T-helper 17 cell (primary cell): ENCODE data around the gene SSX5. TPM values are rescaled to one million over a fixed set of nuclear protein-coding genes. Genes with fewer than 3 reads are reported as not detected.
"Not testable (repeated sequence)": the region's sequence is repeated elsewhere in the genome, so short reads cannot be mapped to it uniquely, and the experiment has no call there.

ENCODE experiments used
- ATAC-seq: fragments of 150-1000 bp; cut with Tn5 transposase; 2 replicates; pipeline ENCODE4 v1.10.0; 2021; ENCODE audit warnings: mild to moderate bottlenecking, moderate library complexity
- DNase-seq, 3 donors: peaks; one replicate each; pipeline versions ENCODE4 v3.0.0 to v3.0.0-alpha.2; 2020 to 2021
- H3K9me3 ChIP-seq: one replicate; pipeline ENCODE4 v1.7.0; 2013; ENCODE audit warnings: low read length, mild to moderate bottlenecking; ENCODE audit not compliant: control insufficient read depth, poor library complexity, severe bottlenecking
- H3K27ac Mint-ChIP-seq: one replicate; pipeline ENCODE4 v1.8.0; 2022; ENCODE audit warnings: mild to moderate bottlenecking, moderate library complexity, mixed read lengths
- H3K27me3 Mint-ChIP-seq: one replicate; pipeline ENCODE4 v1.8.0; 2022; ENCODE audit warnings: mixed read lengths
- H3K36me3 Mint-ChIP-seq: one replicate; pipeline ENCODE4 v1.8.0; 2022; ENCODE audit warnings: low read depth, mixed read lengths
- H3K4me1 Mint-ChIP-seq: one replicate; pipeline ENCODE4 v1.8.0; 2022; ENCODE audit warnings: mild to moderate bottlenecking, mixed read lengths
- H3K4me3 Mint-ChIP-seq: one replicate; pipeline ENCODE4 v1.8.0; 2022; ENCODE audit warnings: mild to moderate bottlenecking, moderate library complexity, mixed read lengths
- total RNA-seq, 4 donors: library from RNA in 2 of 4; stranded (reverse) in 2 of 4; gene quantifications; one replicate each; pipeline ENCODE4 v1.2.3 and lab custom pipeline; 2022 to 2026

The SSX5 gene
- not detected for total RNA-seq
- 0 reads per million in 2 donors for total RNA-seq (lab: John Stamatoyannopoulos, UW)

DNA sequence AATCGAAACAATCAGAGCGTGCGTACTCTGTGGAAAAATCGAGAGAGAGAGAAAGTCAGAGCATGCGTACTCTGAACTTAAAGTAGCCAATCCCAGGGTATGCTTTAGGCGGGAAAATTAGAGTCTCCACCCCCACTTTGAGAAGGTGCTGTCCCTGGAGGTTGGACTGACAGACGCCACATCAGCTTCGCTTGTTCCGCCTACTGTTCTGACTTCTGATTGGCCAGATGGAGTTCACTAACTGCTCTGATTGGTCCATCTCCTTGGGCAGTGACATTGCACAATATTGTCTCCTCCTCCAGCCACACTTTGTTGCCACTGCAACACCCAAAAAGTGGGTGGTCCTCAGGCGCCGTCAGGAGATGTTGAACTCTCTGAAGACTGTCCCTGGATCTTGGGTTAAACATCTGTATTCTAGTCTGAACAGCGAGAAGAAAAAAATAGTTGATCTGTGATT lies at the start of gene SSX5:
TSS of gene SSX5 (minus strand) at position 51 of the 457 bp plus-strand sequence. CDS start 1,437 bp downstream, outside the sequence.
- no peaks in the 10 kb centered on the region for H3K36me3 Mint-ChIP-seq
- H3K9me3 ChIP-seq, result no peaks in the 10 kb centered on the region
- no peak within 1 kb of the TSS for H3K4me3 Mint-ChIP-seq
- no peaks in the 10 kb centered on the region for H3K27me3 Mint-ChIP-seq
- no peak for DNase-seq
- ATAC-seq, result no peak
- no peak within 1 kb of the TSS for H3K27ac Mint-ChIP-seq
- H3K4me1 Mint-ChIP-seq, result no peaks in the 10 kb centered on the region

- not testable (repeated sequence) for H3K36me3 Mint-ChIP-seq, DNase-seq, H3K27me3 Mint-ChIP-seq, H3K27ac Mint-ChIP-seq, H3K9me3 ChIP-seq, H3K4me1 Mint-ChIP-seq, H3K4me3 Mint-ChIP-seq, ATAC-seq
Measured at GRCh38 chrX:48224196-48224595, 27.6 kb upstream of the SSX5 start.

GRCh38 chrX:48214341-48214740 lies 17.7 kb upstream of the SSX5 start:
- peaks cover 13% of the 10 kb centered on the region for H3K4me1 Mint-ChIP-seq
- not testable (repeated sequence) for H3K27me3 Mint-ChIP-seq, ATAC-seq, H3K9me3 ChIP-seq, H3K4me3 Mint-ChIP-seq, H3K27ac Mint-ChIP-seq, H3K36me3 Mint-ChIP-seq, DNase-seq

GRCh38 chrX:48190024-48190423 lies 6.6 kb downstream of the SSX5 start:
- not testable (repeated sequence) for ATAC-seq, H3K36me3 Mint-ChIP-seq, H3K27ac Mint-ChIP-seq, H3K9me3 ChIP-seq, H3K4me3 Mint-ChIP-seq, H3K4me1 Mint-ChIP-seq, DNase-seq
- peaks cover 18% of the 10 kb centered on the region for H3K27me3 Mint-ChIP-seq

DNA sequence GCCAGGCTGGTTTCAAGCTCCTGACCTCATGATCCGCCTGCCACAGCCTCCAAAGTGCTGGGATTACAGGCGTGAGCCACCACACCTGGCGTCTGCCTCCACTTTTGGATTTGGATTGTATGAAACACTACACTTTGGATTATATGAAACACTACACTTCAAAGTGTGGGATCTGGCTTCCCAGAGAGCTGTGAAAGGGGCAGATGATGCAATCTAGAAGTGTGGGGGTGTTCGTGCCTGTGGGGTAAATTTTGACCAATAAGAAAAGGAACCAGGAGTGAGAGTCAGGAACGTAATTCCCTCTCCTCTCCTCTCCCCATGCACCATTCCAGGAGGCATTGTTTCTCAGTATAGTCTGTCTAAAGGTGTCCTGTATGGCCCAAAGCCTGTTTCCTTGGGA lies 14.7 kb downstream of the SSX5 start:
- H3K27ac Mint-ChIP-seq, H3K4me3 Mint-ChIP-seq, H3K4me1 Mint-ChIP-seq, ATAC-seq, H3K36me3 Mint-ChIP-seq, H3K9me3 ChIP-seq, DNase-seq: not testable (repeated sequence)
- peaks cover 26% of the 10 kb centered on the region for H3K27me3 Mint-ChIP-seq

DNA sequence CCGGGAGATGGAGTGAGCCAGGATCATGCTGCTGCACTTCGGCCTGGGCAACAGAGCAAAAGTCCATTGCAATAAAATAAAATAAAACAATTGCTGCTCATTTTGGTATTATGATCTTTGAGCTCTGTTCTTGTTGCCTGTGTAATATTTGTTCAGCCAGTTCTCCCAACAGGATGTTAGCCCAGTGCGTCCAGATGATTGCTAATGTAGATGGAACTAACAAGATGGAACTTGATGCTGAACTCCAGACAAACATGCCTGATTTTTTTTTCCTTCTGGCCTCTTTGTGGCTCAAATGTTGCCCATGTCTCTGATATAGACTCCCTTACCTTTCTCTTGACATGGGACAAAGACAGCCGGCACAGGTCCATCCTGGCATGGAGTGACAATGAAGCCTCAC lies 15.8 kb downstream of the SSX5 start:
- no peak for ATAC-seq
- Mint-ChIP-seq H3K27ac (no peak overlapping the region), H3K36me3 (no peaks in the 10 kb centered on the region), H3K27me3 (peaks cover 19% of the 10 kb centered on the region), H3K4me1 (no peaks in the 10 kb centered on the region), H3K4me3 (no peak overlapping the region)
- DNase-seq, result no peak
- H3K9me3 ChIP-seq, result no peaks in the 10 kb centered on the region

DNA sequence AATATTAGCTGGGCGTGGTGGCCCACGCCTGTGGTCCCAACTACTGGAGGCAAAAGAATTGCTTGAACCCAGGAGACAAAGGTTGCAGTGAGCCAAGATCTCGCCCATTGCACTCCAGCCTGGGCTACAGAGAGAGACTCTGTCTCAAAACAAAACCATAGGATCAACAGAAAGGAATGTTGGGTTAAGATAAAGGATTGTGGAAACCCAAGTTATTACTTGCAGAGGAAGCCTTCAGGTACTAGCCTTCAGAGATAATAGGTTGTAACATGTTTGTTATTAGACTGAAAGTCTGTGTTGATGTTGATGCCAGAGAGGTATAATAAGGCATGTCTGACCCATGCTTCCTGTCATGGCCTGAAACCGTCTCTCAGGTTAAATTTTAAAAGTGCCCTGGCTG lies 16.9 kb downstream of the SSX5 start:
- H3K27ac Mint-ChIP-seq, result no peak overlapping the region
- H3K4me1 Mint-ChIP-seq, result no peaks in the 10 kb centered on the region
- H3K9me3 ChIP-seq, result no peaks in the 10 kb centered on the region
- no peak for DNase-seq
- peaks cover 9% of the 10 kb centered on the region for H3K27me3 Mint-ChIP-seq
- no peak overlapping the region for H3K4me3 Mint-ChIP-seq
- ATAC-seq, result no peak
- H3K36me3 Mint-ChIP-seq, result no peaks in the 10 kb centered on the region

DNA sequence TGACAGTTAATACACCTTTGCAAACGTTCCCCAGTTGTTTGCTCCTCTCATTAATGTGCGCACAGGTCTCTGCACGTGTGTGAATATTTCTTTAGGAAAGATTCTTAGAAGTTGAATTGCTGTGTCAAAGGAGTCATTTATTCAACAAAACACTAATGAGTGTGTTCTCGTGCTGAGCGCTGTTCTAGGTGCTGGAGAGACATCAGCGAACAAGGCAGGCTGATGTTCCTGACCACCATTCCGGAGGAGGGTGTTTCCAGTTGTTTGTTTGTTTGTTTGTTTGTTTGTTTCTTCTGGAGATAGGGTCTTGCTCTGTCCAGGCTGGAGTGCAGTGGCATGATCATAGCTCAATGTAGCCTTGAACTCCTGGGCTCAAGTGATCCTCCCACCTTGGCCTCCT lies 30.3 kb downstream of the SSX5 start:
- not testable (repeated sequence) for H3K9me3 ChIP-seq, H3K27me3 Mint-ChIP-seq, DNase-seq, ATAC-seq, H3K36me3 Mint-ChIP-seq, H3K4me1 Mint-ChIP-seq, H3K4me3 Mint-ChIP-seq, H3K27ac Mint-ChIP-seq

- H3K27ac Mint-ChIP-seq, result no peak overlapping the region
- no peaks in the 10 kb centered on the region for H3K36me3 Mint-ChIP-seq
- ATAC-seq (no peak), DNase-seq (no peak)
- H3K27me3 Mint-ChIP-seq, result peaks cover 10% of the 10 kb centered on the region
- no peak overlapping the region for H3K4me3 Mint-ChIP-seq
- H3K9me3 ChIP-seq, result no peaks in the 10 kb centered on the region
- H3K4me1 Mint-ChIP-seq, result peaks cover 2% of the 10 kb centered on the region
Measured at GRCh38 chrX:48165241-48165640, 31.4 kb downstream of the SSX5 start.

GRCh38 chrX:48156014-48156413 lies 40.6 kb downstream of the SSX5 start:
- Mint-ChIP-seq H3K4me3 (no peak overlapping the region), H3K27me3 (peaks cover 1% of the 10 kb centered on the region), H3K4me1 (no peaks in the 10 kb centered on the region), H3K36me3 (no peaks in the 10 kb centered on the region), H3K27ac (no peak overlapping the region)
- DNase-seq (no peak), ATAC-seq (no peak)
- H3K9me3 ChIP-seq, result no peaks in the 10 kb centered on the region

DNA sequence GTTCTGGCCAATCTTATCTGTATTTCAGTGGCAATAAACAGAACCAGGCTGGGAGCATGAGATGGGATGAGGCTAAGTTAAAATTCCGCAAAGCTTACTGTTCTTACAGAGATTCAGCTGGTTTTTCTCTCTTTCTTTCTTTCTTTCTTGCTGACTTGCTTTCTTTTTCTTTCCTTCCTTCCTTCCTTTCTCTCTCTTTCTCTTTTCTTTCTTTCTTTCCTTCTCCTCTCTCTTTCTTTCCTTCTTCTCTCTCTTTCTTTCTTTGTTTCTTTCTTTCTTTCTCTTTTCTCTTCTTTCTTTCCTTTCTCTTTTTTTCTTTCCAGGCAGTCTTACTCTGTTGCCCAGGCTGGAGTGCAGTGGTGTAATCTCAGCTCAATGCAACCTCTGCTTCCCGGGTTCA lies 41.8 kb downstream of the SSX5 start:
- Mint-ChIP-seq H3K27me3 (no peaks in the 10 kb centered on the region), H3K27ac (no peak overlapping the region), H3K4me1 (no peaks in the 10 kb centered on the region), H3K4me3 (no peak overlapping the region), H3K36me3 (no peaks in the 10 kb centered on the region)
- no peaks in the 10 kb centered on the region for H3K9me3 ChIP-seq
- DNase-seq, result no peak
- ATAC-seq, result no peak

- no peaks in the 10 kb centered on the region for H3K9me3 ChIP-seq
- Mint-ChIP-seq H3K27ac (no peak overlapping the region), H3K27me3 (no peaks in the 10 kb centered on the region), H3K4me3 (no peak overlapping the region), H3K36me3 (no peaks in the 10 kb centered on the region), H3K4me1 (no peaks in the 10 kb centered on the region)
- ATAC-seq, result no peak
- no peak for DNase-seq
Measured at GRCh38 chrX:48153769-48154168, 42.8 kb downstream of the SSX5 start.

DNA sequence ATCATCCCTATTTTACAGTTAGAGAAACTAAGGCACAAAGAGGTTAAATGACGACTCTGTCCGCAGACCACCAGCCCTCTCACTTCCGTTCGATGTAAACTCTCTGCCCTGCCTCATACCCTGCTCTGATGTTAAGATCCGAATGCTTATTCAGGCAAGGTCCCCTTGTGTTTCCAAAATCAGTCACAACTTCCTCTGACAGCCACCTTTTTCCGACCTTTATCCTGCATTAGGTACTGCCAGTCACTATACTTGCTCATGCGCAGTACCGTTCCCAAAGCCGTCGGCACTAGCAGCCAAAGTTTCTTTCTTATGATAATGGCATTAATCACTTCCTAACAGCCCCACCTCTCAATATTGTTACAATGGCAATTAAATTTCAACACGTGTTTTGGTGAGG lies 53.9 kb downstream of the SSX5 start:
- H3K4me3 Mint-ChIP-seq, result peak overlapping the region; percentile 80
- H3K4me1 Mint-ChIP-seq, H3K36me3 Mint-ChIP-seq, ATAC-seq, DNase-seq, H3K9me3 ChIP-seq, H3K27me3 Mint-ChIP-seq, H3K27ac Mint-ChIP-seq: not testable (repeated sequence)

GRCh38 chrX:48141810-48142508 lies 54.6 kb downstream of the SSX5 start:
- not testable (repeated sequence) for H3K27ac Mint-ChIP-seq, H3K4me1 Mint-ChIP-seq, DNase-seq, H3K27me3 Mint-ChIP-seq, H3K9me3 ChIP-seq, H3K4me3 Mint-ChIP-seq, H3K36me3 Mint-ChIP-seq
- peak; percentile 92 for ATAC-seq
